Measurements from ENCODE around the gene LALBA.

DNA sequence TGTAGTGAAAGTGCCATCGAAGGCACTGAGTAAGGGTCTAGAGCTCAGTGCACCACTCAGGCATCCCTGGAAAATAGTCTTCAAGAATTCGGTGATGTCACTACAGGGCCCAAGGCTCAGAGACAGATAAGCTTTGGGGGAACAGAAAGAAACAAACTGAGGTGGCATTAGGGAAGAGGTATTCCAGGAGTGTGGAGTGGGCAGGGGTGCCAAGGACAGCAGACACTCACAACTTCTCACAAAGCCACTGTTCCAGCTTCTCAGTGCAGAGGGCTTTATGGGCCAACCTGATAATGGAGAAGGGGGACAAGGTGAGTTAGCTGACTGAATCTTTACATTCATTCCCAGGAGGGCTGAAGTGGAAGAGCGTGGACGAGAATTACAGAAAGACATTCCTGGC is 2.1 kb downstream of the LALBA start:
- TF ChIP-seq, protein P1, sequence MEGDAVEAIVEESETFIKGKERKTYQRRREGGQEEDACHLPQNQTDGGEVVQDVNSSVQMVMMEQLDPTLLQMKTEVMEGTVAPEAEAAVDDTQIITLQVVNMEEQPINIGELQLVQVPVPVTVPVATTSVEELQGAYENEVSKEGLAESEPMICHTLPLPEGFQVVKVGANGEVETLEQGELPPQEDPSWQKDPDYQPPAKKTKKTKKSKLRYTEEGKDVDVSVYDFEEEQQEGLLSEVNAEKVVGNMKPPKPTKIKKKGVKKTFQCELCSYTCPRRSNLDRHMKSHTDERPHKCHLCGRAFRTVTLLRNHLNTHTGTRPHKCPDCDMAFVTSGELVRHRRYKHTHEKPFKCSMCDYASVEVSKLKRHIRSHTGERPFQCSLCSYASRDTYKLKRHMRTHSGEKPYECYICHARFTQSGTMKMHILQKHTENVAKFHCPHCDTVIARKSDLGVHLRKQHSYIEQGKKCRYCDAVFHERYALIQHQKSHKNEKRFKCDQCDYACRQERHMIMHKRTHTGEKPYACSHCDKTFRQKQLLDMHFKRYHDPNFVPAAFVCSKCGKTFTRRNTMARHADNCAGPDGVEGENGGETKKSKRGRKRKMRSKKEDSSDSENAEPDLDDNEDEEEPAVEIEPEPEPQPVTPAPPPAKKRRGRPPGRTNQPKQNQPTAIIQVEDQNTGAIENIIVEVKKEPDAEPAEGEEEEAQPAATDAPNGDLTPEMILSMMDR (conservative IDR thresholded peaks at IDR 0.05; ENCODE audit: low read length) = no peak
- TF ChIP-seq EZH2phosphoT487 (IDR thresholded peaks at IDR 0.05; ENCODE audit: borderline replicate concordance, low read depth, low read length) = no peak

All from OCI-LY7 (cell line).